Neuronal stem cell (in vitro differentiated cells): ENCODE measurements around the gene F7.
A peak's percentile ranks its signal among the peaks of the same experiment; 100 is the strongest.

ENCODE experiments used
- DNase-seq: peaks from one replicate; pipeline ENCODE4 v3.0.0-alpha.2; 2013; ENCODE audit warnings: low spot score
- H2AFZ ChIP-seq: one replicate; pipeline ENCODE4 v1.6.1; 2013; ENCODE audit warnings: mild to moderate bottlenecking, low read length, inconsistent platforms
- H2AK5ac ChIP-seq: 2 replicates; pipeline ENCODE4 v1.6.1; 2013; ENCODE audit warnings: low read depth, mild to moderate bottlenecking, inconsistent platforms, low read length, moderate library complexity, mixed read lengths
- H2BK120ac ChIP-seq: 2 replicates; pipeline ENCODE4 v1.6.1; 2013; ENCODE audit warnings: low read depth, mild to moderate bottlenecking, inconsistent platforms, low read length, moderate library complexity, mixed read lengths
- H2BK12ac ChIP-seq: one replicate; pipeline ENCODE4 v1.6.1; 2013; ENCODE audit warnings: low read length, inconsistent platforms
- H2BK15ac ChIP-seq: 2 replicates; pipeline ENCODE4 v1.6.1; 2013; ENCODE audit warnings: mild to moderate bottlenecking, low read length, inconsistent platforms, mixed read lengths
- H2BK5ac ChIP-seq: one replicate; pipeline ENCODE4 v1.6.1; 2013; ENCODE audit warnings: inconsistent platforms, mild to moderate bottlenecking, low read length, moderate library complexity
- H3K14ac ChIP-seq: one replicate; pipeline ENCODE4 v1.6.1; 2013; ENCODE audit warnings: low read length, inconsistent platforms
- H3K18ac ChIP-seq: 2 replicates; pipeline ENCODE4 v1.6.1; 2013; ENCODE audit warnings: low read length, inconsistent platforms
- H3K23ac ChIP-seq: 2 replicates; pipeline ENCODE4 v1.6.1; 2013; ENCODE audit warnings: low read depth, mild to moderate bottlenecking, mixed read lengths, low read length, inconsistent platforms; ENCODE audit not compliant: poor library complexity
- H3K27ac ChIP-seq: replicated peaks from 3 replicates; pipeline ENCODE4 v1.5.1; 2013; ENCODE audit warnings: low read length, inconsistent platforms
- H3K27me3 ChIP-seq, 3 experiments: 2 replicates each; pipeline ENCODE4 v1.6.1; 2013; ENCODE audit warnings: low read length in 3 of 3, mild to moderate bottlenecking in 2 of 3, inconsistent platforms in 1 of 3, low read depth in 1 of 3, mixed read lengths in 1 of 3, moderate library complexity in 1 of 3; ENCODE audit not compliant: control insufficient read depth in 3 of 3, insufficient read depth in 3 of 3
- H3K36me3 ChIP-seq, 2 donors: replicated peaks in 1 of 2; 2 replicates each; pipeline ENCODE4 v1.6.1; 2013; ENCODE audit warnings: low read length in 2 of 2; ENCODE audit not compliant: control insufficient read depth in 2 of 2, insufficient read depth in 2 of 2
- H3K4ac ChIP-seq: 2 replicates; pipeline ENCODE4 v1.6.1; 2013; ENCODE audit warnings: inconsistent platforms, mild to moderate bottlenecking, low read length, moderate library complexity
- H3K4me1 ChIP-seq, 2 donors: 1 replicate in 1 of 2; 2 replicates in 1 of 2; pipeline ENCODE4 v1.6.1; 2013; ENCODE audit warnings: low read length in 2 of 2, low read depth in 1 of 2; ENCODE audit not compliant: control insufficient read depth in 2 of 2, insufficient read depth in 1 of 2
- H3K4me2 ChIP-seq: one replicate; pipeline ENCODE4 v1.6.1; 2013; ENCODE audit warnings: mild to moderate bottlenecking, low read length, inconsistent platforms; ENCODE audit not compliant: insufficient read depth, poor library complexity, severe bottlenecking
- H3K4me3 ChIP-seq, 2 donors: 2 replicates each; pipeline ENCODE4 v1.5.1; 2013; ENCODE audit warnings: low read length in 2 of 2, mild to moderate bottlenecking in 2 of 2, inconsistent platforms in 1 of 2, moderate library complexity in 1 of 2
- H3K79me1 ChIP-seq: one replicate; pipeline ENCODE4 v1.6.1; 2013; ENCODE audit warnings: low read depth, mild to moderate bottlenecking, inconsistent platforms, low read length, moderate library complexity
- H3K9ac ChIP-seq: one replicate; pipeline ENCODE4 v1.6.1; 2013; ENCODE audit warnings: mild to moderate bottlenecking, low read depth, low read length, inconsistent platforms; ENCODE audit not compliant: poor library complexity
- H3K9me3 ChIP-seq, 2 donors: replicated peaks in 1 of 2; 2 replicates each; pipeline versions ENCODE3 to v1.6.1; 2013; ENCODE audit warnings: low read length in 2 of 2, mild to moderate bottlenecking in 2 of 2, inconsistent platforms in 1 of 2, low read depth in 1 of 2, mixed read lengths in 1 of 2, moderate library complexity in 1 of 2; ENCODE audit not compliant: control insufficient read depth in 2 of 2, insufficient read depth in 1 of 2
- H4K8ac ChIP-seq: one replicate; pipeline ENCODE4 v1.6.1; 2013; ENCODE audit warnings: low read depth, mild to moderate bottlenecking, inconsistent platforms, low read length, moderate library complexity
- H4K91ac ChIP-seq: one replicate; pipeline ENCODE4 v1.6.1; 2013; ENCODE audit warnings: low read length, low read depth, mild to moderate bottlenecking, inconsistent platforms; ENCODE audit not compliant: poor library complexity
- WGBS, 2 donors: extraction: QIAGEN DNeasy Blood & Tissue Kit; methylation state at CpG; one replicate each; pipeline ENCODE4 v1.1.7; 2013; ENCODE audit warnings: missing lambda C conversion rate in 2 of 2, mixed read lengths in 1 of 2; ENCODE audit not compliant: insufficient read length in 2 of 2, insufficient replicate concordance in 1 of 2; ENCODE audit errors: extremely low coverage in 2 of 2; 5-methylcytosine and 5-hydroxymethylcytosine counted together

The F7 gene

DNA sequence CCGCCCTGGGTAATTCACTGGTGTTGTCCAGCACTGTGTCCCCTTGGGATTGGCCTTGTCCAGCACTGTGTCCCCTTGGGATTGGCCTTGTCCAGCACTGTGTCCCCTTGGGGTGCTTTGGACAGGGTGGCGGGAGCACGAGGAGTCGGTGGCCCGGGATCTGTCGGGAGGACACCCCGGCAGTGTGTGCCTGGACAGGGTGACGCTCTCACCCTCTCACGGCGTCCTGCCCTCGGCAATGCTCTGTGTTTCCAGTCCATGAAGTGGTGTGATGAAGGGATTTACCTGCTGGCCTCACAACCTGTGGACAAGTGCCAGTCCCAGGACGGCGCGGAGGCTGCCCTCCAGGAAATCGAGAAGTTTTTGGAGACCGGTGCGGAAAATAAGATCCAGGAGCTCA is 29.9 kb upstream of the F7 start:
- Histone ChIP-seq H3K4me2 (no peak overlapping the region), H3K23ac (no peak overlapping the region), H3K9me3 (peaks cover 0 to 5% of the 10 kb centered on the region in 2 donors), H3K27me3 (no peaks in the 10 kb centered on the region), H2BK12ac (no peak overlapping the region), H3K36me3 (peaks cover 30 to 43% of the 10 kb centered on the region in 2 donors), H3K9ac (no peak overlapping the region), H4K91ac (no peak overlapping the region), H2BK15ac (no peak overlapping the region), H3K27ac (no peak overlapping the region), H2BK120ac (no peak overlapping the region), H3K14ac (no peak overlapping the region), H3K4ac (no peak overlapping the region), H3K4me1 (no peaks in the 10 kb centered on the region), H2AK5ac (no peak overlapping the region), H3K18ac (no peak overlapping the region), H2BK5ac (no peak overlapping the region), H3K4me3 (peak overlapping the region in 1 of 2 donors; percentile 1), H3K79me1 (peaks cover 6% of the 10 kb centered on the region), H4K8ac (no peak overlapping the region), H2AFZ (no peak overlapping the region)
- no CpG with 5 or more reads among the region's 17 CpGs for WGBS, 2 donors
- no peak for DNase-seq

GRCh38 chr13:113076681-113077401 is 28.8 kb upstream of the F7 start:
- no peak for DNase-seq
- H3K9me3 ChIP-seq: peaks cover 0 to 3% of the 10 kb centered on the region in 2 donors
- no peak overlapping the region for H4K91ac ChIP-seq
- peak overlapping the region; percentile 28 for H3K18ac ChIP-seq
- no peak overlapping the region for H2BK120ac ChIP-seq
- H3K27ac ChIP-seq: no peak overlapping the region
- peaks cover 32 to 40% of the 10 kb centered on the region in 2 donors for H3K36me3 ChIP-seq
- H3K23ac ChIP-seq: no peak overlapping the region
- no peak overlapping the region for H3K14ac ChIP-seq
- no peaks in the 10 kb centered on the region for H3K27me3 ChIP-seq
- H2BK15ac ChIP-seq: no peak overlapping the region
- no CpG with 5 or more reads among the region's 39 CpGs for WGBS, 2 donors
- peak overlapping the region; percentile 30 for H3K9ac ChIP-seq
- H3K4me1 ChIP-seq: no peaks in the 10 kb centered on the region
- no peak overlapping the region for H4K8ac ChIP-seq
- no peak overlapping the region for H2AK5ac ChIP-seq
- no peak overlapping the region for H3K4me3 ChIP-seq
- no peak overlapping the region for H2BK5ac ChIP-seq
- peaks cover 6% of the 10 kb centered on the region for H3K79me1 ChIP-seq
- no peak overlapping the region for H3K4me2 ChIP-seq
- H3K4ac ChIP-seq: no peak overlapping the region
- no peak overlapping the region for H2BK12ac ChIP-seq
- H2AFZ ChIP-seq: no peak overlapping the region

GRCh38 chr13:113077566-113077952 is 28.0 kb upstream of the F7 start:
- no peaks in the 10 kb centered on the region for H3K9me3 ChIP-seq
- H3K14ac ChIP-seq: no peak overlapping the region
- no peak overlapping the region for H3K18ac ChIP-seq
- no peak overlapping the region for H3K9ac ChIP-seq
- H2BK15ac ChIP-seq: no peak overlapping the region
- no peak overlapping the region for H2BK5ac ChIP-seq
- H4K8ac ChIP-seq: no peak overlapping the region
- H3K4ac ChIP-seq: no peak overlapping the region
- no peak overlapping the region for H2BK12ac ChIP-seq
- H3K4me1 ChIP-seq: no peaks in the 10 kb centered on the region
- H3K4me3 ChIP-seq: no peak overlapping the region
- H3K23ac ChIP-seq: no peak overlapping the region
- H3K4me2 ChIP-seq: no peak overlapping the region
- H4K91ac ChIP-seq: no peak overlapping the region
- H2BK120ac ChIP-seq: no peak overlapping the region
- no peak overlapping the region for H3K27ac ChIP-seq
- peaks cover 33 to 40% of the 10 kb centered on the region in 2 donors for H3K36me3 ChIP-seq
- peaks cover 6% of the 10 kb centered on the region for H3K79me1 ChIP-seq
- H3K27me3 ChIP-seq: no peaks in the 10 kb centered on the region
- no peak for DNase-seq
- no CpG with 5 or more reads among the region's 20 CpGs for whole genome bisulfite sequencing, 2 donors
- H2AFZ ChIP-seq: no peak overlapping the region
- H2AK5ac ChIP-seq: no peak overlapping the region

DNA sequence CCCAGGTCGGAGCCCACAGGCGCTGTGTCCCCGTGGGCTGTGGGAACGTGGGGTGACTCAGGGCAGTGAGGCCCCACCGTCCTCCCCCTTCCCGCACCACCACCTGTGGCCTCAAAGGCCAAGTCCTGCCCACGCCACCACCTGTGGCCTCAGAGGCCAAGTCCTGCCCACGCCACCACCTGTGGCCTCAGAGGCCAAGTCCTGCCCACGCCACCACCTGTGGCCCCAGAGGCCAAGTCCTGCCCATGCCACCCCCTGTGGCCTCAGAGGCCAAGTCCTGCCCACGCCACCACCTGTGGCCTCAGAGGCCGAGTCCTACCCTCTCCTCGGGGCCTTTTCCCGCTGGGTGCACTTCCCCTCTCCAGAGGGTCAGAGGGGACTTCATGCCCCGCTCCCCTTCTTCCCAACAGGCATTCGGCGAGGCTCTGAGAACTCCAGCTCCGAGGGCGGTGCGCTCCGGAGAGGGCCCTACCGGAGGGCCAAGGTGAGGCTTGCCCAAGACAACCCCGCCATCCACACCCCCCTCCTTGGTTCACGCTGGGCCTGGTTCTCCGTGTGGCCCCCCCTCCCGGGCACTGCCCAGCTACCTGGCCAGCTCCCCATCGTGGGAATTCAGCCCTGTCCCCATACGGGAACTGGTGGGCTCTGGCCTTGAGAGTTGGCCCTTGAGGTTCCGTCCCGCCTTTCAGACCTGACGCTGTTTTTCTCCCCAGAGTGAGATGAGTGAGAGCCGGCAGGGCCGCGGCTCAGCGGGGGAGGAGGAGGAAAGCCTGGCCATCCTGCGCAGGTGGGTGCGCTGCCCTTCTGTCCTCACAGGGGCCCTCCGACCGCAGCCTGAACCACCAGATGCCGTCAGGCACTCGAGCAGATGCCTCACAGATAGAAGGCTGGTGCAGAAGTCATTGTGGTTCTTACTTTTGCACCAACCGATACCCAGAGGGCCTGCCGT is 27.4 kb upstream of the F7 start:
- Histone ChIP-seq H2BK120ac (no peak overlapping the region), H2AFZ (no peak overlapping the region), H3K79me1 (peaks cover 6% of the 10 kb centered on the region), H2AK5ac (no peak overlapping the region), H3K23ac (no peak overlapping the region), H3K14ac (no peak overlapping the region), H3K9ac (no peak overlapping the region), H3K9me3 (no peaks in the 10 kb centered on the region), H4K8ac (no peak overlapping the region), H3K4me1 (no peaks in the 10 kb centered on the region), H3K18ac (no peak overlapping the region), H3K4ac (no peak overlapping the region), H3K4me3 (no peak overlapping the region), H3K4me2 (no peak overlapping the region), H3K27ac (no peak overlapping the region), H3K27me3 (no peaks in the 10 kb centered on the region), H2BK5ac (no peak overlapping the region), H4K91ac (no peak overlapping the region), H2BK15ac (no peak overlapping the region), H2BK12ac (no peak overlapping the region), H3K36me3 (peaks cover 32 to 38% of the 10 kb centered on the region in 2 donors)
- no peak for DNase-seq
- WGBS, 2 donors: no CpG with 5 or more reads among the region's 42 CpGs
